LHCN-M2 (cell line): ENCODE measurements around the gene SMG6. TPM values are rescaled to one million over a fixed set of nuclear protein-coding genes. Genes with fewer than 3 reads are reported as not detected.

ENCODE experiments used
- DNase-seq: peaks from one replicate; pipeline ENCODE4 v3.0.0-alpha.2; 2012; ENCODE audit warnings: low read depth
- total RNA-seq: library from RNA; depleted of rRNA; stranded (reverse); fragments of >200 nt; gene quantifications from 2 replicates; pipeline ENCODE4 v1.2.3, GENCODE V29; 2014

SMG6 gene
- total RNA-seq, 1 experiment from 2014 or later: 35.5 TPM

DNA sequence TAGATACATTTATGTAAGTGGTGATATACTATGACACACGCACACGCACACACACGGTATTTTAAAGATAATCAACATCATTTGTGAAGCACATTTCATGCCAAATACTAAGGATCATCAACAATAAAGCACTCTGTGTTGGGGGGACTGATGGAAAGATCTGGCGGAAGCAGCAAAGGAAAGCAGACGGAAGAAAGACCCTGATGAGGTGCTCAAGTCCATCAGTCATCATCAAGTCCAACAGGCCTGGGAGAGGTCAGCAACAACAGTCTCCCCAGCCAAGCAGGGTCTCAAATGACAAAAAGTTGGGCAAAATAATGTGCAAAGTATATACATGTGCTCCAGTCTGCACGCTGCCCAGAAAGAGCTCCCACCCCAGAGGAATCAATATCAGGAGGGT lies 193.1 kb downstream of the SMG6 start:
- DNase-seq: no peak

DNA sequence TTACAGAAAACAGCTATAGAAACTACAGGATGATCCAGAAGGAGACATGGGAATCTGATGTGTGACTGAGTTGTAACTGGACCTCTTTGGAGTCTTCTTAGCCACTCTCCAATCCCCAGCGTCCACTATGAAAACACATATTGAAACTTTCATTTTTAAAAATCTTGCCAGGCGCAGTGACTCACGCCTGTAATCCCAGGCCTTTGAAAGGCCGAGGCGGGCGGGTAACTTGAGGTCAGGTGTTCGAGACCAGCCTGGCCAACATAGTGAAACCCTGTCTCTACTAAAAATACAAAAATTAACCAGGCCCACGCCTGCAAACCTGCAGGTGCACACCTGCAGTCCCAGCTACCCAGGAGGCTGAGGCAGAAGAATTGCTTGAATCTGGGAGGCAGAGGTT lies 195.4 kb downstream of the SMG6 start:
- no peak for DNase-seq

DNA sequence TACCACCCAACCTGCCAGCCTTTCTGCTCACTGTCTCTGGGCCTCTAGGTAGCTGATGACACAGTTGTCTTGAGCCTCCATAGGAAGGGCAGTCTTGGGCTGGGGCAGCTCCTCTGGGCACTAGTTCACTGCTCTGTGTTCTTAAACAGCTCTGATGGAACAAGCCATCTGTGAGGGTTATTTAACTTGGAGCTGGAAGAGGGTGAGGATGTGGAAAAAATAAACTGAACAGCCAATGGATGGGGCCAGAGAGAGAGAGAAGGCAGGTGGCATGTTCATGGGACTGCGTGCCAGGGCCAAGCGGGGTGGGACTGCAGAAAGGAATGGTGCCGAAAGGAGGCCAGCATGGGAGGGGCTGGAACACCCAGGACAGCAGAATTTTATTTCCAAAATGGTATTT lies 196.1 kb downstream of the SMG6 start:
- no peak for DNase-seq

DNA sequence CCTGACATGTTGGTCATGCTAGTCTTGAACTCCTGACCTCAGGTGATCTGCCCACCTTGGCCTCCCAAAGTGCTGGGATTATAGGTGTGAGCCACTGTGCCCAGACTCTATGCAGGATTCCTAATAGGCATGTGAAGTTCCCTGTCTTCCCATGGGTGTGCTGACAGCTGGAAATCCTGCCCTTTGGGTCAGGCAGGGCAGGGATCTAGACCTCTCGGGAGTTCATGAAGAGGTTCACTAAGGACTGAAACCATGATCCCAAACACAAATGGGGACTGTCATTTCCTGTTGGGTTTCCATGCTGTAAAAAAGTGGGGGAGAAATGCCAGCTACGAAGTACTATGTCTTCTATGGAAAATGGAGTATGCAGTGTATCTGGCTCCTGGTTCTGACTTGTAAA lies 196.5 kb downstream of the SMG6 start:
- no peak for DNase-seq

DNA sequence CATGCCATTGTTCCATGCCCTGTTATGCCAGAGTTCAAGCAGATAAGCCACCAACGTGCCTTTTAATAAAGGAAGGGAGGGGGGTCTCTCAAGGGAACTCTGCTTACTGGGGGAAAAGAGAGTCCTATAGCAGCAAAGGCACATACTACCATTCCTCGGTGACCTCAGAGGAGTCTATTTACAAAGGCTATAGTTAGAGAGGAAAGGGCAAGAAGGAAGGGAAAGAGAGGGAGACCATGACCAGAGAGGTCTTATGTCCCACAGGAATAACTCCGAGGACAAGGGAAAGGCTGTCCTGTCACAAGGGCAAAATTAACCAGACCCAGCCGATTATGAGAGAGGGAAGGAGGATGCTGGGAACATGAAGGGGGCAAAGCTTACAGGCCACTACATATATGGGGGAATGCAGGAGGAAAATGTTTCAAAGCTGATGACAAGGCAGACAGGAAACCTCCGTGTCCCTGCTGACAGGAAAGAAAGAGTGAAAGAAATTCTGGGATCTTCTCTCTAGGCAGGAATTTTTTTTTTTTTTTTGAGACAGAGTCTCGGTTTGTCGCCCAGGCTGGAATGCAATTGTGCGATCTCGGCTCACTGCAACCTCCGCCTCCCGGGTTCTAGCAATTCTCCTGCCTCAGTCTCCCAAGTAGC lies 197.2 kb downstream of the SMG6 start:
- no peak for DNase-seq

DNA sequence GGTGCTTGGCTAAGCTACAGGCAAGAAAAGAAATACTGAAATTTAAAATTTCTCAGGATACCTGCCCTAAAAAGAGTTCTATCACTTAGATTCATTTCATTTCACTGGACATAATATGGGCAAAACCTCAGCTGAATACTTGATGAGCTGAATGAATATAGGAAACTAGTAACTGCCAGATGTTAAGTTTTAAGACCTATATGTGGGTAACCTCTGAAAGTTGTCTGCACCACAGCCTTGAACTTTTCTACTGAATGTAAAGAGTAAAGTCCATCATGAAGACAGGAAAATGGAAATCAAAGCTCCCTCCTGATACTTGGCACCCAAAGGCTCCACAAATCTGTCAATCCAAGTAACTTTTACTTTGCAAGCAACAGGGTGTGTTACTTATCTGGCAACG lies 197.9 kb downstream of the SMG6 start:
- no peak for DNase-seq

DNA sequence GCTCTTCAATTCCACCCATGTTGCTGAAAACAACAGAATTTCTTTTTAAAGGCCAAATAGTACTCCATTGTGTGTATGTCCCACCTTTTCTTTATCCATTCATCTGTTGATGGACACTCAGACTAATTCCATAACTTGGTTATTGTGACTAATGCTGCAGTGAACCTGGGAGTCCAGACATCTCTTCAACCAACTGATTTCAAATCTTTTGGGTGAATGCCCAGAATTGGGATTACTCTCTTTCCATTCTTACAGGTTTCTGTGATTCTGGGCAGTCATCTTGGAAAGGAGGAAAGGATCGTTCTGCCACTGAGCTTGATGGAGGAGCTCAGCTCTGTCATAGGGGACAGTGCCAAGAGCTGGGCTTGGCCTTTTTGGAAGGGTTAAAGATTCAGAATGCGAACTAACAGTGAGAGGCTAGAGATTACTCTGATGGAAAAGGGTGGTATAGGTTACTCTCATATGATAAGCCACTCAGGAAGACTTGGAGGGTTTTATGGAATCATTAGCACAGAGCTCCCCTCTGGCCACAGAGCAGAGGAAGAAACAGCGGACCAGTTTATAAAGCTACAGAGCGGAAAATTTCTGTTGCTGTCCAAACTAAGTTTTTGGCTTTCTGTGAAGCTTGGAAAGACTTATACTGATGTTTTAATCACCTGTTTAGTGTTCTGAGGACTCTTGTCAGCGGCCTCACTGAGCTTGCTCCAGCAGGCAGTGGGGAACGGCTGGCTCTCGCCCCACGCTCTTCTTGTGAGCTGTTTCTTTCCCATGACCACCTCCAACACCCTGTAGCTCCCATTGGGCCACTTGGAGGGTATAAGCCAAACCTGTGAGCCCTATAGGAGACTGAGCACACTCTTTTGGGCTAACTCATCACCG lies 200.4 kb downstream of the SMG6 start:
- DNase-seq: peak; percentile 59

DNA sequence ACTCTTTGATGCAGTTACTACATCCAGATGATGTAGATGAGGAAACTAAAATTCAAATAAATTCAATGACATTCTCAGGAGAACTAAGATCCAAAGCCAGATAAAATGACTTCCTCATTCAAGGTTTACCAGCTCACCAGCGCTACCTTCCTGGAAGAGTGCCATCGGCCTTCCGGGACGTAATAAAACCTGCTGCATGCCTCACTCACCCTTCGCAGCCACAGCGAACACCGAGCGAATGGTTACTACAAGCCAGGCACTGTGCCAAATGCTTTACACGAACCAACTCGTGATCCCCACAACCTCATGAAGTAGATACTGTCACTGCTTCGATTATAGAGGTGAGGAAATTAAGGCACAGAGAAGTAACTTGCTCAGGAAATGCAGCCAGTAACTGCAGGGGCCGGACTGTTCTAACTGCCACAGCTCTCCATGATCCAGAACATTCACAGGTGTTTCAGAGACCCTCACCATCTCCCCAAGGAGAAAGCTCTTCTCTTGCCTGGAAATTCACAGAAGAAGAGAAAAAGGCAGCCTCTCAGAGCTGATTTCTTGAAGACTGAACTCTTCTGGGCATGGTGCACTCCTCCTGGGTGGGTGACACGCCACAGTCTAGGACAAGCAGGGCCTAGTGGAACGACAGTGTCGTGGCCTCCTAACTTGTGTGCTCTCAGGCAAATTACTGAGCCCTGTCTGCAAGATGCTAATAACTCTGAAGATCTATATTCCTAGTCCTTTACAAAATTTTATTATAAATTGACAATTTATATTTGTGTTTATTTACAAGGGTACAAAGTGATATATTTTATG lies 201.9 kb downstream of the SMG6 start:
- no peak for DNase-seq

DNA sequence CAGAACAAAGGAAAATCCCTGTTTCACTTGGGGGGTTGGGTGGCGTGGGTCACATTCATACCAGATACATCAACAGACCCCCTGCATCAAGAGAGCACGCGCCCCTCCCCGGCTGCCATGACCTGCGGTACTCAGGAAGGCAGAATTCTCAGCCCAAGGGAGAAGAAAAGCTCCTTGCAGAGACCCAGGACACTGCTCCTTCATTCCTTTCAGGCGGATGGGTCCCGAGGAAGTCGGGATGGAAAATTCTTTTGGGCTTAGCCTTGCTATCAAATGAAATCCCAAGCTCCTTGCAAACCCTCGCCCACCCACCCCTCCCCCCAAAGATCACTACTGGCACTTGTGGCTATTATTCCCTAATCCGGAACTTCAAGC lies 208.1 kb downstream of the SMG6 start:
- no peak for DNase-seq

DNA sequence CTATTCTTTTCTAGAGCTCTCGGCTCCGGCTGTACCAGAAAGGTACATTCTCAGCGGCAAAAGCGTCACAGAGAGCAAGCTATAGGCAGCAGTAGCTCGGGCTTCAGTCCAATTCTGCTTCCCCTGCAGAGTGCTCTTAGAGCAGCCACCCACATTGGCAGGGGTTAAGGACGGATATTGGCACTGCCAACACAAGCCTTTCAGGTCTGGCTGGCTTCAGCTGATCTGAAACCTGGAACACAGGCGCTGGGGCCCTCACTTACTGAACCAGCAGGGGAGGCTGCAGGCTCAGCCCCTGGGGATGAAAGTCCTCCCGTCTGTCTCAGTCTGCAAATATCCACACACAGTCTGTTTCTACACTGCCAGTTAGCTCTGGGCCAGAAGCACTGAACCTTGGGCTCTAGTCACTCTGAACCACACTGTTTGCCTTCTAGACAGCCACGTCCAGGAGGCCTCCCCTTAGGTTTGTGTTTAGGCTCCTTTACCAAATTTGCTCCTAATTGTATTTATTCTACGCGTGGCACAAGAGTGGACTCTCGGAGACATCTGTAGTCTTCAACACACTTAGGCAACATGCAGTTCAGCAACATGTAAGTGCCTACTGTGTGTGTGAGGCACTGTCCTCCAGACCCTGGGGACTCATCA lies 208.6 kb downstream of the SMG6 start:
- DNase-seq: no peak

DNA sequence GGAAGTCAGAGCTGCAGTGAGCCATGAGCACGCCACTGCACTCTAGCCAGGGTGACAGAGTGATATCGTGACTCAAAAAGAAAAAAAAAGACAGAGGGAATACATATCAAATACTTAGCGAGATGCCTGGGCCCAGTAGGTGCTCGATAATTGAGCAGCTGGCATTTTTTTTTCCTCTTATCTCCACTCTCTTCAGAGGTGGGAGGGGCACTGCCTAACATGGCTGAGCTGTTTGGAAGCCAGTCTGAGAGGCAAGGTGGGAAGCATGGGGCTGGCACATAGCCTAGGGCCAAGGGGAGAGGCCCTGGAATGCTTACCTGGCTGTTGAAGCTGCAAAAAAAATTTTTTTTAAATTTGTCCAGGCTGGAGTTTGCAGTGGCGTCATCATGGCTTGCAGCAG lies 210.2 kb downstream of the SMG6 start:
- no peak for DNase-seq

DNA sequence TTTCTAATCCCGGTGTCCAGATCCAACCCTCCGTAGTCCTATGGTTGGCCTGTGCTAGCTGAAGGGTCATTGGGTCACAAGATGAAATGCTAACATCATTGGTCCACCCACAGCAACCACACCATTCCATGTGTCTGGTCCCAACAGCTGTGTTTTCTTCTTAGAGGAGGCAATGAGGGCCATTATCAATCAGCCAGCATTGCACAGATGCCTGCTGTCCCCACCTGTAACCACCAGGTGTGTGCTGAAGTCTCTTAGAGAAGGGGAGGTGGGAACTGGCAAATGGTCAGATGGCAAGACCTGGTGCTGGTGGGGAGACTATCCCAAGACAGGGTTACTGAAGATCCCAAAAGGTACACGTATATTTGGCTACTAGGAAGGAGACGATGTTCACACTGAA lies 211.3 kb downstream of the SMG6 start:
- DNase-seq: no peak

DNA sequence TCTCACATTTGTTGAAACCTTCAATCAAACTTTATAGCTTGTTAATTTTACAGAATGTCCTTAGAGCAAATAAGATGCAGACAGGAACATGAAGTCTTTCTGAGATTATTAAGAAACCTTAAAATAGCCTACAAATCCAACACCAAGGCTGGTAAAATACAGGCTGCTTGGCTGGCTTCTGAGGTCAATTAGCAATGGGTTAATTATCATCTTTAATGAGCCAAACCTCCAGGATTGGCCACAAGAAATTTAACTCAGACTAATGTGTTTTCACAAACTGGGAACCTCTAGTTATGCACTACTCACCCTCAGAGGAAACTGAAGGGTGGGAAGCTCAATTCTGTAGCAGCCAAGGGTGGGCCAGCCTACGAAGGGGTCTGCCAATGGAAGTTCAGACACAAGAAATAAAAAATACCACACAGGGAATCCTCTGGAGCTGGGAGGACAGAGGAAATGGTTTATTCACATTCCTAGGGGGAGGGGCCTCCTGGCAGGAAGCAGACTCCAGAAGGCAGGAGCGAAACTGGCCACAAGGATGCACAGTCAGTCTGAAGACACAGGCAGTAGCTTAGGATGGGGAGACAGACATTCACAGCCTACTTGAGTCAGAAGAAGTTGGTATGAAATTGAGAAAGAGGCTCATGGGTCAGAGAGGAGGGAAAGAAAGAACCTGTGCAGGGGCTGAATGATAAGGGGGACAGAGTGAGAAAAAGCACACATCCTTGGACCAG lies 212.6 kb downstream of the SMG6 start:
- DNase-seq: peak; percentile 82

DNA sequence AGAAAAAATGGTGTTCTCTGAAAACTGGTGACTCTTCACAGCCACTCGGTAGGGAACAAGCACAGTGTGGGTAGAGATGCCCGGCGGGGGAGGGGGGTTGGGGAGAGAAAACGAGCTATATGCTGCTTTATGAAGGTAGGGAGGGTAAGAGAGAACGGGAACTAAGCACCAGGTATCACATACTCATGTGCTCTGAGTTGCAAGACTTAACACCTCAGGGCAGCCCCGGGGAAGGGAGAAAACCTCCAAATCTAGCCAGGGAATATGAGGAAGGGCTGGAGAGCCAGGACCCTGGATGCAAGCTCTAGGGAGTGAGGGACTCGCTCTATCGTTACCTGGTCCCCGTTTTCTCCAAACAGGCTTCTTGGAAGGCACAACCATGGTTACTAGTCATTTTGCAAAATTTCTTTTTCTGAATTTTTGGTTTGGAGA lies 213.4 kb downstream of the SMG6 start:
- DNase-seq: no peak

DNA sequence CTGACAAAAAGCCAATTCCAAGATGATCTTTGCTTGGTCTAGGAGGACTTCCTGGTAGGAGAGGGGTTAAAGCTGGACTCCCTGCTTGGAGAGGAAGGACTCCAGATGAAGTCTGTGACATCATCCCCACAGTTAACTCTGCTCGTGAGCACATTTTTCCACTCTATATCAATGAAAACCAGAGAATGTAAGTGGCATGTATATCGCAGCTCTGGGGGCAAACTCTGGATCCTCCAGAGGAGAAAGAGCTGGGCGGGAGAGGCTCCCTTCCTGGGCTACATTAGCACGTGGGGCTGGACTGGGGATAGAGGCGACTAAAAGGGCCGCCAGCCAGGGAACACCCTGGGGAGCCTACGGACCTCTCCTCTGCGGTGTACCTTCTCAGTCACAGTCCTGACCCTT lies 214.6 kb downstream of the SMG6 start:
- DNase-seq: no peak

DNA sequence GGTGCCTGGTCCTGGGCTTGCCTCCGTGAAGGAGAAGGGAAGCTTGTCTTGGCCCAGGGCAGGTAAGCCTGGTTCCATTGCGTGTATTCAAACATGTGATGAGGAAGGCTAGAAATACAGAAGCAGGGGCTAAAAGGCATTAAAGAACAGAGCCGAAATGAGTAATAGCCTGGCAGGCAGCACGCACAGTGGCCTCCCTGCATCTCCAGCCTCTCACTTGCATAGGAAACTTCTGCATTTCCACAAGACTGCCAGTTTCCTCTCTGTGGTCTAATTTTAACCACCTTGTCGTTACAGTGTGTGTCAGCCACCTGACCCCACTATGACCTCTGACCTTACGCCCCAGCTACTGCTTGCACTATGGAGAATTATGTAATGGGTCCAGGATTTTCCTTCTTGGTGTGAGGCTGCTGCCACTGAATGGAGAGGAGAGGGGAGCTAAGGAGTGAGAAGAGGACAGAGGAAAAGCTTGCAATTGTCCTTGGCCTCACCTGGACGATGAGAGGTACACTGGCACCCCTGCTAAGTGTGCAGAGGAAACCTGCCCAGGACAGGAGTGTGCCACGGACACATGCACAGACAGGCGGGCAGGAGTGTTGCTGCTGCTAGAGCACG lies 215.9 kb downstream of the SMG6 start:
- no peak for DNase-seq

DNA sequence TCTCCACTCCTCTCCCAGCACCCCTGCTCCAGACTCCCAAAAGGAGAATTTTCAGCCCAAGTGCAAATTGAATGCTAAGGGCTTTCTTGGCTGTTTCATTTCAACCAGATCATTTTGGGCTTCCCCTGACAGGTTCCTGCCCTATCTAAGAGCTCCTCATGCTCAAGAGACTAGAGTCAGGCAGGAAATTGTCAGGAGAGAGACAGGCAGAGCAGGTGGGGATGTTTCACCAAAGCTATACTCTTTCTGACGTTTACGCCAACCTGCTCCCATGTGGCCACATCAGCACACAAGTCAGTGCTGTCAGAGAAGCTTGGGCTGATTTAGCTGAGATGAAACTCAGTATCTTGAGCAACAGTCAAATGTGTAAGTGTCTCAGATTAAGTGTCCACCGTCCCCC lies 217.3 kb downstream of the SMG6 start:
- no peak for DNase-seq

DNA sequence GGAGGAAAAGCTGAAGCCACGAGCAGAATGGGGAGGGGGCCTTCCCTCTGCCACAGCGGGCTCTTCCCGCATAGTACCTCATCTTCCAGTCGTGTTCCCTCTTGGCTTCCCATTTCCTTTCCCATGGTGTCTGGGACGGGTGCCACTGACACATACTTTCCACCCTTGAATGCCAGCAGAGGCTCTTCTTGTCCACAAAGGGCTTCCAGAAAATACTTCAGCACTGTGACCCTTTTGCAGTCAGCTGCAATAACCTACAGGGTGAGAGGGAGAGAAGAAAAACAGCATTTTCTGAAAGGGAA lies 218.0 kb downstream of the SMG6 start:
- DNase-seq: no peak

DNA sequence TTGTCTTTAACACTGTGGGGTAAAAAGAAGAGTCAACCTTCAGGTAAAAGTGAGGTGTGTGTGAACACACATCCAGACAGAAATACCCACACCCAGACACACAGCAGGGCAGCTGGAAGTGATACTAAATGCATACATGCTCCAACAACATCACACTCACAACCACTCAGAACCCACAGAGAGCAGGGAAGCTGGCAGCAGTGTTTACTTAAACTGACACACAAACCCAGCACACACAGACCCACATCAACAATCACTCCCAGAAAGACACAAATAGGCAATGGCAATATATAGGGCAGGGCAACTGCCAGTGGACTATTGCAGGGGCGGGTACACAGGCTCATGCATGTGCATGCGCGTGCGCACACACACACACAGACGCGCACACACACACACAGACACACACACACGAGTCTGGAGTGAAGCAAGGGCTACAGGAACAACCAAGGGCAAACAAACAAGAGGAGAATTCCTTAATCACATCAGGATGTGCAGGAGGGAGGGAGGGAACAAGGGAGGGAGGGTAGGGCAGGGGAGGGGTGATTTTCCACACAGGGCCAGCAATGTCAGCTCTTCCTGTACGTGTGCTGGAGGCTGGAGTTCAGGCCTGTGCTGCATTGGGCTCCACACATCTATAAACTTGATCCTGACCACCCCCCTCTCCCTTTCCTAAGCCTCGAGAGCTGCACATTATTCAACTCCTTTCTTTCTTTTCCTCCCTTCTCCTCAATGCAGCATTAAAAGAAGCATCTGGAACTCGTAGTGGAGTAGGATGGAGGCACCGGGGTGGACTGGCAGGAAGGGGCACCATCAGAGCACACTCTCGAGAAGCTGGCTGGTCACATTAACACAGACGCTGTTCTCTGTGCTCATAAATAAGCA lies 218.6 kb downstream of the SMG6 start:
- peak; percentile 45 for DNase-seq
